ENCODE data around the gene IGFBP6.

The IGFBP6 gene, protein sequence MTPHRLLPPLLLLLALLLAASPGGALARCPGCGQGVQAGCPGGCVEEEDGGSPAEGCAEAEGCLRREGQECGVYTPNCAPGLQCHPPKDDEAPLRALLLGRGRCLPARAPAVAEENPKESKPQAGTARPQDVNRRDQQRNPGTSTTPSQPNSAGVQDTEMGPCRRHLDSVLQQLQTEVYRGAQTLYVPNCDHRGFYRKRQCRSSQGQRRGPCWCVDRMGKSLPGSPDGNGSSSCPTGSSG

GRCh38 chr12:53097564-53098353, at the start of gene IGFBP6:
Gene IGFBP6, plus strand, starts transcription at chr12:53097667. Its CDS starts 51 bp downstream, at chr12:53097718.
- peak; percentile 35 for DNase-seq

DNA sequence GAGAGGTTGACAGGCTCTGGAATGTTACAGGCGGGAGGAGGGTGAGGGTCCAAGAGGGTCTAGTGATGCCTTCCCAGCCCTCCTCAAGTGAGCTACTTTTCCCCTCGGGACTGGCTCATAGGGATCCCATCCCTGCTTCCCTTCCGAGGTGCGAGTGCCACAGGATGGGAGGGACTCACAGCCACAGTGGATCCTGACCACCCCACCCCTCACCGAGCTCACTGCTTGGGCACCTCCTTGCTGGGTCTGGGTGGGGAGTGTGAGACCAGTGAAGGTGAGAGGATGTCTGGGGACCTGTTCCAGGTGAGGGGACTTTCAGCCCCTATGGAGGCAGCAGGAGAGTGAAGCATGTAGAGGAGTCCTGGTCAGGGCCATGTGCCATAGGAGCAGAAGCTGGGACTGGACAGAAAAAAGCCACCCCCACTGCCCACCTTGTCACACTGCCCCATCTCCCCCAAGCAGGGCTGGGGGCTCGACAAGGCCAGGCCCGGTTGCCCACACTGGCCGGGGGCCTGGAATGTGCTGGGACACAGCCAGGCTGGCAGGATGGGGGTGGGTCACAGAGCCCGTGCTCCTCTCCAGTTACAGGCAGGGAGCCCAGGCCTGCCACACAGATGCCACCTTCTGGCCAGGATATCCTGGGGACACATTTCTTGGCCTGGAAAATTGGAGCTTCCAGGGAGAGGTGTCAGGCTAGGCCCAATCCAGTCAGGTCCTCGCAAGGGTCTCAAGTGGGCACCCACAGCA, 49.3 kb upstream of the IGFBP6 start:
- DNase-seq = peak; percentile 6

DNA sequence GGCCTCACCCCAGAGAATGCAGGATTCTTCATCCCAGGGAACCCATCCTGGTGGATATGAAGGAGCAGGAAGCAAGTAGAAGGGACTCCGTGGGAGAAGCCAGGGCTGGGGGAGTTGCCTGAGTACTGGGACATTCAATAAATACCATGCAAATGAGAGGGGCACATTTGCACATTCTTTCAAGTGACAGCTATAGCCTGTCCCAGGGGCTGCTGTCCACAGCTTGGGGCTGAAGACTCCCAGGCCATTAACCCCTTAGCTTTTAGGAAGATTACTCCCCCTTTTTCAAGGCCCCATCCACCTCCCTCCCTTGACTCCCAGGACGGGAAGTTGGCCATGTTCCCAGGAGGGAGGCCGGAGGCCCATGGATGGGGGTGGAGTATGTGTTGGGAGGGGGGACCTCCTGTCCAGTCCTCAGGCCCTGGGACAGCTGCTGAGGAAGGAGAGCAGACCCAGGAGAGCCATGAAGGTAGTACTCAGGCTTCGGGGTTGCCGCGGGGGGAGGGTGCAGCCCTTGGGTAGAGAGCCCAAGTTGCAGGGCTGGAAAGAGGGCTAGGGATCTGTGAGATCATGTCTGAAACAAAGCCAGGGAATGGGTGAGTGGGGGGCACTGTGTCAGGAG, 48.6 kb upstream of the IGFBP6 start:
- DNase-seq = no peak

DNA sequence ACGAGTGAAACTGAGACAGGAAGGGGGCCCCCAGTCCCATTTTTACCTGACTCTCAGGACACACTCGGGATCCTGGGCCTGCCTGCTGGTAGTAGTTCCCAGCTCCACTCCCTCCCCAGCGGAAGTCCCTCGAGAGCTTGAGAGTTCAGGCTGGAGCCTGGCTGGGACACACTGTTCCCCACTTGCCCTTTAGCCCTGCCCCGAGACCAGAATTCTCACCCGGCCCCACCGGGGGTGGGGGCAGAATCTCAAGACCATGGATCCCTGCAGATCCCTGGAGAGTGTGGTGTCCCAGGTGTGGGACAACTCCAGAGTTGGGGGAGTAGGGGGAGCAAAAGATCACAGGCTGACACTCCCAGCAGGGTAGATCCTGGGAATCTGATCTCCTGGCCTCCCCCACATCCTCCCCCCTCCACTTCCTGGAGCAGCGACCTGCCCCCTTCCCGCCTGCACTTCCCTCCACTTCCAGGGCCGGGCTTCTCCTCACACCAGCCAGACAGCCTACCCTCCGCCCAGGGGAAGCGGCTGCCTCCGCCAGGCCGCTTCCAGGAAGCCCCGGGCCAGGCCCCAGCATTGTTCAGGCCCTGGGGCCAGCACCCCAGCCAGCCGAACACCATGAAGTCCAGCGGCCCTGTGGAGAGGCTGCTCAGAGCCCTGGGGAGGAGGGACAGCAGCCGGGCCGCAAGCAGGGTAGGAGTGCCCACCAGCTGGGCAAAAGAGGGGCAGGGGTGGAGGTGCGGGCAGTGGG, 47.7 kb upstream of the IGFBP6 start, which contains the start of gene TNS2:
Gene TNS2 (plus strand): TSS at position 495 of the 748 bp plus-strand sequence. CDS start 121 bp downstream, at position 616.
- peak; percentile 17 for DNase-seq

DNA sequence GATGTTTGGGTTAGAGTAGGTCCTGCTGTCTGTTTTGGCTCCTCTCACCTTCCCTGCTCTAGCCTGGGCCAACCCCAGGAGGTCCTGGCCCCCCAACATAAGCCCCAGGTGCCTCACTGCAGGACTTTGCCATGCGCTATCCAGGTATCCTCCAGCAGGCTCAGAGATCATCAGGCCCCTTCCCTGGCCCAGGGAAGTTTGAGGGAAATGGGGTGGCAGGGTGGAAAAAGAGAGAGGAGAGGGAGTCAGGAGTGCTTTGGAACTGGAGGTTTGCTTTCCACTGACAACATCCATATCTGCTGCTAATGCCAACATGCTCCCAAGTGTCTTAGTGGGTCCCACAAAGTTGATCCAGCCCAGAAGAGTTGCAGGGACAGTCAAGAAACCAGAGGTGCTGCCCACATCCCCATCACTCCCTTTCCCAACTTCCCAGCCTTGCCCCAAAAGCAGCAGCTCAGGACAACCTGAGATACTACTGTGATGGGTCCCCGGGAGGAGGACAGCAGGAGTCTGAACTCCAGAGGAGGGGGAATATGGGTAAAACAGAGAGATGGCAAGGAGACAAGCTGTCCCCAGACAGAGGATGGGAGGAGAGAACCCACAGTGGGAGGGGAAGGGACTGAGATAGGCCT, 46.9 kb upstream of the IGFBP6 start:
- no peak for DNase-seq

- DNase-seq = peak; percentile 9
Measured at GRCh38 chr12:53051058-53051880, 46.2 kb upstream of the IGFBP6 start.

DNA sequence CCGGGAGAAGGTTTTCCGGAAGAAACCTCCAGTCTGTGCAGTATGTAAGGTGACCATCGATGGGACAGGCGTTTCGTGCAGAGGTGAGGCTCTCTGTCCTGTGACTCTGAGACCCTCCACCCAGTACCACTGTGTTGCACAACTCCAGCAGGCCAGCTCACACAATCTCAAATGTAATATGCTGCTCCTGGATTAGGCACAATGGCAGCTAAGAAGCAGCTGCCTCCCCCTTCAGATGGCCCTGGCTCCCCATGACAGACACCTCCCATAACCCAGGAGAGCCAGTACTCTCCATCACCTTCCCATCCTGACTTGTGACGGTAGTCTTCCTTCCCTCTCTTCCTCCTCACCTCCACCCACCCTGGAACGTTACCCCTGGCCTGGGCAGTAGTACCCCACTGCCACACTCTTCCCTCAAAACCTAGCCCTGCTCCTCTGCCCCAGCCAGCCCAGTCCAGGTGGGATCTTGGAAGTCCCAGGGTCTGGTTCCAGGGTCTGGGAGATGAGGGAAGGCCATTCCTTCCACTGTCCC, 45.5 kb upstream of the IGFBP6 start:
- DNase-seq = no peak

DNA sequence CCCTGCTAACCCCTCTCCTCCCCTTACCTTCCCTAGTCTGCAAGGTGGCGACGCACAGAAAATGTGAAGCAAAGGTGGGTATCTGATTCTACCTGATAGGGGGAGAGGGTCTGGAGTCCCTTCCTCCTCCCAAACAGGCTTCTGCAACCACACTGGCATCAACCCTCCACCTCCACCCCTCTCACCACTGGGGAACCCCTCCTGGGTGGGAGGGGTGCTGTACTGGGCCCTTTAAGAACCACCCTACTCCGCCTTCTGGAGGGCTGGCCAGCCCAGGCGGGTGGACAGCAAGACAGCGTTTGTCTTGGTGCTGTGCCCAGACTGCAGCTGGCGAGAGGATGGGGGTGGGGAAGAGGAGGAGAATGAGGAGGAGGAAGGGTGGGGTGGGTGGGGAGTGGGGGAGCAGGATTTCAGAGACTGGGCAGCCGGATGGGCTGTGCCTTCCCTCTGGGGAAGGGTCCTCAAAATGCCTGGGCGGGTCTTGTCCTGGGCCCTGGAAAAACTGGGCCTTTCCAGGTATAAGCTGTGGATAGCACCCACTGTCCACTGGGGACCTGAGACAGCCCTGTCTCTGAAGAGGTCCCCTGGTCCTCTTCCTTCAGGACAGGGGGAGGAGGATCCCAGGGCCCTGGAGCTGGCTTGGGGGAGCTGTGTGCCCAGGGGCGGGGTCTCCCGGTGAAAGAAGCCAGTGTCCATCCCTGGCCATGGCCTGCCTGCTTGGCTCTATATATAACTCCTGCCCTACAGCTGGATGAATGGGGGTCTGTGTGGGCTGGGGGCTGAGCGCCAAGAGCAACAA, 44.8 kb upstream of the IGFBP6 start:
- DNase-seq = peak; percentile 73

GRCh38 chr12:53053218-53054111, 44.0 kb upstream of the IGFBP6 start:
- peak; percentile 37 for DNase-seq

DNA sequence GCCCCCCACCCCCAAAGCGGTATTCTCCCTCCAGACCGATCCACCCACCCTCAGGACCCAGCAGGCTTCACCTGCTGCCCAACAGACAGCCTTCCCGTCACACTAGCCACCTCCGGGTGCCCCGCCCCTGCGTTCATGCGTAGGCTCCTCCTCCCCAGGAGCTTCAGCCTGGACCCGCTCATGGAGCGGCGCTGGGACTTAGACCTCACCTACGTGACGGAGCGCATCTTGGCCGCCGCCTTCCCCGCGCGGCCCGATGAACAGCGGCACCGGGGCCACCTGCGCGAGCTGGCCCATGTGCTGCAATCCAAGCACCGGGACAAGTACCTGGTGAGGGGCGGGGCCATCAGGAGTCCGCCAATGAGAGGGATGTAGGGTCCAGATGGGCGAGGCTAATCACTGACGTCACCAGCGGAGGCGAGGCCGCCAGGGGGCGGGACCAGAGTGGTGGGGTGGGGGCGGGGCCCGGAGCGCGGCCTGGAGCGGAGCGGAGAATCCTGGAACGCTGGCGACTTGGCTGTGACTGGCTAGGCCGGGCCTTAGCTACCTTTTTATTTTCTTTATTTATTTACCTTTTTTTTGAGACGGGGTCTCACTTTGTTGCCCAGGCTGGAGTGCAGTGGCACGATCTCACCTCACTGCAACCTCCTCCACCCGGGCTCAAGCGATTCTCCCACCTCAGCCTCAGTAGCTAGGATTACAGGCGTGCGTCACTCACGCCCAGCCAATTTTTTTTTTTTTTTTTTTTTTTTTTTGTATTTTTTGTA, 43.2 kb upstream of the IGFBP6 start:
- DNase-seq = peak; percentile 89

DNA sequence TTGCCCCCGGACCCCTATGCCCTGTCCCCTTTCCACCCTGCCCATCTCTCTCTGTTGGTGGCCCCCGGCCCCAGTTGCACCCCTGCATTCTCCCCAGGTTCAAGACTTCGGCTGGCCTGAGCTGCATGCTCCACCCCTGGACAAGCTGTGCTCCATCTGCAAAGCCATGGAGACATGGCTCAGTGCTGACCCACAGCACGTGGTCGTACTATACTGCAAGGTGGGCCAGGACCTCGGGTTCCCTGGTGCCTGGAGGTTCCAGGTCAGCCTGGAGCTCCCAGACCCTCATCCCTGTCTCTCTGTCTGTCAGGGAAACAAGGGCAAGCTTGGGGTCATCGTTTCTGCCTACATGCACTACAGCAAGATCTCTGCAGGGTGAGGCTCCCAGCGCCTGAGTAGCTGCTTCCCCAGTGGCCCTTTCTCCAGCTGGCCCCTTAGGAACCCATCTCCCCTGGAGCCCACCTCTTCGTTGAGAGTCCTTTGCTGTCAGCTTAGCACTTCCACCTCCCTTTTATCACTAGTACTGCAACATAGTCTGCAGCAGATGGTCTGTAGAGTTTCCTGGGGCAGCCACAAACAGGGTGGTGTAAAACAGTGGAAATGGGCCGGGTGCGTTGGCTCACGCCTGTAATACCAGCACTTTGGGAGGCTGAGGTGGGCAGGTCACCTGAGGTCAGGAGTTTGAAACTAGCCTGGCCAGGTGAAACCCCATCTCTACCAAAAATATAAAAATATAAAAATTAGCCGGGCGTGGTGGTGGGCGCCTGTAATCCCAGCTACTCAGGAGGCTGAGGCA, 41.8 kb upstream of the IGFBP6 start:
- DNase-seq = no peak

DNA sequence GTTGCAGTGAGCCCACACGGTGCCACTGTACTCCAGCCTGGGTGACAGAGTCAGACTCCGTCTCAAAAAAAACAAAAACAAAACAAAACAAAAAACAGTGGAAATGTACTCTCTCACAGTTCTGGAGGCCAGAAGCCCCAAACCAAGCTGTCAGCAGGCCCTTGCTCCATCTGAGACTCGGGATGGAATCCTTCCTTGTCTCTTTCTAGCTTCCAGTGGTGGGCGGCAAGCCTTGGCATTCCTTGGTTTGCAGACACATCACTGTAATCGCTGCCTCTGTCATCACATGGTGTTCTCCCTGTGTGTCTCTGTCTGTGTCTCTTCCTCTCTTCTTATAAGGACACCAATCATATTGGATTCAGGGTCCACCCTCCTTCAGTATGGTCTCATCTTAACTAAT, 41.2 kb upstream of the IGFBP6 start:
- DNase-seq = no peak

DNA sequence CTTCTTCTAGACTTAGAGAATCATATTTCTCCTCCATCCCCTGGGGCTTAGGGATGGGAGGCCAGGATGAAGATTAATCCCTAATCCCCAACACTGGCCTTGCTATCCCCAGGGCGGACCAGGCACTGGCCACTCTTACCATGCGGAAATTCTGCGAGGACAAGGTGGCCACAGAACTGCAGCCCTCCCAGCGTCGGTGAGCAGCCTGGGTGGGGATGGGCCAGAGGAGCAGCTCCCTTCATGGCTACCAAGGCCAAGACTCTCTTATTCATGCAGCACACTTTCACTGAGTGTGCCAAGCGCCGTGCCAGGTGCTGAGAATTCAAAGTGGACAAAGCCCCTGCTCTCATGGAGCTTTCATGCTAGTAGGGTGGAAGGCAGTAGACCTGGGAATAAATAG, 40.6 kb upstream of the IGFBP6 start:
- DNase-seq = no peak

DNA sequence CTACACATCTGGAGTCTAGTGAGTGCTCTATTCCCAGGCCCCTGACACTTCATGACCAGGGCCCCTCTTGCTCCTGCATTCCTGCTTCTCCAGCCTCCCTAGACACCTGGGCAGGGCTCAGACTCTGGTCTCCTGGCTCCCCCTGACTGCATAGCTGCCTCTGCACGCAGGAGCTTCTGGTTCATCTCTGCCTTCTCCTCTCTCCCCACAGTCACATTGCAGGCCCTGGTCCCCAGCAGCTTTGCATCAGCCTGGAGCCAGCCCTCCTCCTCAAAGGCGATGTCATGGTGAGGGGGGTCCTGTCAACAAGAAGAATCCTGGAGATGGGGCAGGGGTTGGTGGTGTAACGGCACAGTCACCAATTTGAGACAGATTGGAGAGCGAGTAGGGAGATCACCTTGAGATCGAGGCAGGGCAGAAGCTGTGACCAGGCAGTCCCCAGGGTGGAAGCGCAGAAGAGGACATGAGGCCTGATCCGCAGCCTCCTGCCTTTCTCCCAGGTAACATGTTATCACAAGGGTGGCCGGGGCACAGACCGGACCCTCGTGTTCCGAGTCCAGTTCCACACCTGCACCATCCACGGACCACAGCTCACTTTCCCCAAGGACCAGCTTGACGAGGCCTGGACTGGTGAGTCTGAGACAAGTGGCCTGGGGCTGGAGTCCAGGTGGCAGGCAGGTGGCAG, 39.5 kb upstream of the IGFBP6 start:
- DNase-seq = no peak

GRCh38 chr12:53058674-53059433, 38.6 kb upstream of the IGFBP6 start:
- DNase-seq = no peak

Measured in NCI-H1092 treated with DMSO at 0.1 percent for 48 hours (cell line).